PFSK-1 (cell line): ENCODE data around the gene TUFM.

ENCODE experiments used
- FOXP2 ChIP-seq: optimal IDR thresholded peaks from 2 replicates; pipeline ENCODE3; 2011; ENCODE audit warnings: borderline replicate concordance, control low read depth, inconsistent platforms; ENCODE audit not compliant: insufficient read depth; ENCODE audit errors: extremely low read length, extremely low read depth
- SIN3A ChIP-seq: IDR thresholded peaks from 2 replicates; pipeline ENCODE4 v1.6.1; 2012; ENCODE audit warnings: mild to moderate bottlenecking, low read length, moderate library complexity, borderline replicate concordance; ENCODE audit not compliant: insufficient read depth
- TAF1 ChIP-seq: IDR thresholded peaks from 2 replicates; pipeline ENCODE4 v1.6.1; 2012; ENCODE audit warnings: low read length, control low read depth, borderline replicate concordance; ENCODE audit not compliant: insufficient read depth
- TF ChIP-seq, protein P1 (sequence below), 2 experiments: IDR thresholded peaks; 2 replicates each; pipeline versions ENCODE4 v1.6.1 to v1.8.0; 2011 to 2012; ENCODE audit warnings: low read depth in 2 of 2, low read length in 2 of 2, control low read depth in 1 of 2, inconsistent platforms in 1 of 2, mild to moderate bottlenecking in 1 of 2, moderate library complexity in 1 of 2; ENCODE audit not compliant: insufficient read depth in 1 of 2

DNA sequence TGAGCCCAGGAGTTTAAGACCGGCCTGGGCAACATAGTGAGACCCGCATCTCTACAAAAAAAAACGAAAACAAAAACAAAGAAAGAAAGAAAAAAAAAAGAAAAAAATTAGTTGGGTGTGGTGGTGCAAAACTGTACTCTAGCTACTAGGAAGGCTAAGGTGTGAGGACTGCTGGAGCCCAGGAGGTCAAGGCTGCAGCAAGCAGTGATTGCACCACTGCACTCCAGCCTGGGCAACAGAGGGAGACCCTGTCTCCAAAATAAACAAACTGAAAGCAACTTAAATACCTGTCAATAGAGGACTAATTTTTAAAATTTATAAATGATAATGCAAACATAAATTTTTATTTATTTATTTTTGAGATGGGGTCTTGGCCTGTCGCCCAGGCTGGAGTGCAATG, 49.5 kb upstream of the TUFM start:
- TF ChIP-seq FOXP2 (no peak), SIN3A (no peak), TAF1 (no peak)
- TF ChIP-seq, protein P1, sequence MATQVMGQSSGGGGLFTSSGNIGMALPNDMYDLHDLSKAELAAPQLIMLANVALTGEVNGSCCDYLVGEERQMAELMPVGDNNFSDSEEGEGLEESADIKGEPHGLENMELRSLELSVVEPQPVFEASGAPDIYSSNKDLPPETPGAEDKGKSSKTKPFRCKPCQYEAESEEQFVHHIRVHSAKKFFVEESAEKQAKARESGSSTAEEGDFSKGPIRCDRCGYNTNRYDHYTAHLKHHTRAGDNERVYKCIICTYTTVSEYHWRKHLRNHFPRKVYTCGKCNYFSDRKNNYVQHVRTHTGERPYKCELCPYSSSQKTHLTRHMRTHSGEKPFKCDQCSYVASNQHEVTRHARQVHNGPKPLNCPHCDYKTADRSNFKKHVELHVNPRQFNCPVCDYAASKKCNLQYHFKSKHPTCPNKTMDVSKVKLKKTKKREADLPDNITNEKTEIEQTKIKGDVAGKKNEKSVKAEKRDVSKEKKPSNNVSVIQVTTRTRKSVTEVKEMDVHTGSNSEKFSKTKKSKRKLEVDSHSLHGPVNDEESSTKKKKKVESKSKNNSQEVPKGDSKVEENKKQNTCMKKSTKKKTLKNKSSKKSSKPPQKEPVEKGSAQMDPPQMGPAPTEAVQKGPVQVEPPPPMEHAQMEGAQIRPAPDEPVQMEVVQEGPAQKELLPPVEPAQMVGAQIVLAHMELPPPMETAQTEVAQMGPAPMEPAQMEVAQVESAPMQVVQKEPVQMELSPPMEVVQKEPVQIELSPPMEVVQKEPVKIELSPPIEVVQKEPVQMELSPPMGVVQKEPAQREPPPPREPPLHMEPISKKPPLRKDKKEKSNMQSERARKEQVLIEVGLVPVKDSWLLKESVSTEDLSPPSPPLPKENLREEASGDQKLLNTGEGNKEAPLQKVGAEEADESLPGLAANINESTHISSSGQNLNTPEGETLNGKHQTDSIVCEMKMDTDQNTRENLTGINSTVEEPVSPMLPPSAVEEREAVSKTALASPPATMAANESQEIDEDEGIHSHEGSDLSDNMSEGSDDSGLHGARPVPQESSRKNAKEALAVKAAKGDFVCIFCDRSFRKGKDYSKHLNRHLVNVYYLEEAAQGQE (IDR thresholded peaks at IDR 0.05; ENCODE audit: insufficient read depth in 1 of 2, low read depth in 2 of 2, low read length in 2 of 2) = no peak
